GM19395 (cell line): ENCODE measurements around the gene MORC1.
"Not testable (repeated sequence)": the region's sequence is repeated elsewhere in the genome, so short reads cannot be mapped to it uniquely, and the experiment has no call there.

Experiments
- ATAC-seq: cut with Tn5 transposase; IDR thresholded peaks from one replicate; pipeline ENCODE4 v1.9.1; 2021; ENCODE audit warnings: mild to moderate bottlenecking, moderate library complexity; ENCODE audit not compliant: unreplicated experiment

The MORC1 gene

GRCh38 chr3:109117939-109118338, at the start of gene MORC1:
Gene MORC1 (minus strand): TSS chr3:109118134. CDS start chr3:109118059, 75 bp downstream.
- no peak for ATAC-seq

GRCh38 chr3:109165905-109166304, 48.0 kb upstream of the MORC1 start:
- ATAC-seq: no peak

DNA sequence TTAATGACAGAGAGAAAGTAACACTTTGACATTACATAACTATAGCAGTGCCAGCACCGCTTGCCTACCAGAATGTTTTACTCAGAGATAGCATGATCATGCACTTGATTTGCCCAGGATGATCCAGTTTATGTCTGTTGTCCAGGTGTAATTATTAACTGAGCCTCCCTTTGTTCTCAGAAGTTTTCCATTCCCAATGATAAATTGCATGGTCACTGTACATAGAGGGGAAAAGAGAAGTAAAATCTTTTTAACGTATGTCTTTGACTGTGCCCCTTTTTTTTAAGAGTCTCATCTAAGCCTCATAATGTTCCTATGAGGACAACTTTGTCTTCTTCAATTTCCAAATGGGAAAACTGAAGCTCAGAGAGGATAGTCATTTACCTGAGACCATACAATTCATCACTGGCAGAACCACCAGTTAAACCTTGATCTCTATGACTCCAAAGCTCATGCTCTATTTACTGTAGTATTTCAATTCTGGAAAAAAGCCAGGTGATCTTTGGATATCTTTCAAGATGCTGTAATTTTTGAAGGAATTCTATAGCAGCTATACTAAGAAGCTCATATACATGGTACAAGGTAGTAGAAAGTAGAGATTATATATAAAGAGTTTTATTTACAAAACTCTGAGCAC, 43.7 kb upstream of the MORC1 start:
- ATAC-seq: no peak

- ATAC-seq: no peak
Observed at GRCh38 chr3:109155828-109156227, 37.9 kb upstream of the MORC1 start.

- no peak for ATAC-seq
Observed at GRCh38 chr3:109154979-109155378, 37.0 kb upstream of the MORC1 start.

- no peak for ATAC-seq
Observed at GRCh38 chr3:109152320-109152719, 34.4 kb upstream of the MORC1 start.

GRCh38 chr3:109149078-109149477, 31.1 kb upstream of the MORC1 start:
- ATAC-seq: no peak

- ATAC-seq: no peak
Observed at GRCh38 chr3:109143646-109144045, 25.7 kb upstream of the MORC1 start.

DNA sequence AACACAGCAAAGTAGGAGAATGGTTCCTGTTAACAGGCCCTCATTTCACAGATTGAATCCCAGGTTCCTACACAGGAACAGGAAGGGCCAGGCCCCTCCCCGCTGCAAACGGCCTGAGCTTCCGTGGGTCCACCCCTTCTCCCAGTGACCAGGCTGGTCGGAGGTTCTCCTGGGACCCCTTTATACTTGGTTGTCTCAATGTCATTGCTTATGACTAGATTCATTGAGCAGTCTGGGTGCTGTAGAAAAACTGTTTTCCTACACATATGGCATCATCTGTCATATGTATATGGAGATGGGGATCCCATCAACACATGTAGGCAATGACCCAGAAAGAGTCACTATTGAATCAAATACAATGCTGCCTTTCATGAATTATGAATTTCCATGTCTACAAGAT, 22.4 kb upstream of the MORC1 start:
- ATAC-seq: no peak

GRCh38 chr3:109137761-109138160, 19.8 kb upstream of the MORC1 start:
- ATAC-seq: no peak

- ATAC-seq: no peak
Observed at GRCh38 chr3:109136523-109136922, 18.6 kb upstream of the MORC1 start, which contains the start of gene C3orf85. Gene C3orf85 (plus strand): TSS chr3:109136719. CDS start chr3:109136848, 129 bp downstream.

GRCh38 chr3:109133474-109133816, 15.5 kb upstream of the MORC1 start:
- not testable (repeated sequence) for ATAC-seq

GRCh38 chr3:109132801-109133473, 15.0 kb upstream of the MORC1 start:
- ATAC-seq: no peak

DNA sequence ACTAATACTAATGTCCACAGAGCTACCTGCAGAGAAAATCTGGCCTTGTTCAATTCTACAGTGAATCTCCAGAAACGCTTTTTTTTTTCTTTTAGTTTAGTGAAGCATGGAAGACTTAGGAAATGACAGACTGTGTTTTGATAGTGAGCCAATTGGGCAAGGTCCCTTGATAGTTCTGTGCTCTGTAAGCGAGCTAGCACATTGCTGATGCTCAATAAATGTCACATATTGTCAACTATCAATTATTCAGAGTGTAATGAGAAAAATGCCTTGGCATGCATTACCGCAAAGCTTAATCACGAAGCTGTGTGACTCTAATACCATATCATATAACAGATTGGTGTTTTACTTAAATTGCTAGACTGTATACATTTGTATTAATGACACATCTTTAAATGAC, 13.3 kb upstream of the MORC1 start:
- ATAC-seq: no peak

DNA sequence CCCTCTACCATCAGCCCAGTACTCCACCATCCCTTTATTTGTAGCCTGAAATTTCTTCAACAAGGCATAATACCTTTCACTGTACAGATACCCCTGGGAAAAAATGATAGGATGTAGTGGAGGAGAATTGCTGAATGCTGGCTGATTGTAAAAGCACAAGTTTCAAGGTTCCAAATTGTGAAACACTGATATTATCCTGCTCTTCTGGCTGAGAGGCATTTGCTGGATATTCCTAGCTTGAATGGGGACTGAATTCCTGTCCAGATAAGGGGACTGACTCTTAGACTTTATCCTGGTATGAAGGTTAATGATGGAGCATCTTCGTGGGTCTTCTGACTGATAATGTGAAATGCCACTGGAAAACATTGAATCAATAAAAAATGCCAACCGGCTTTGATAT, 9.6 kb upstream of the MORC1 start:
- ATAC-seq: no peak

GRCh38 chr3:109125902-109126301, 8.0 kb upstream of the MORC1 start:
- no peak for ATAC-seq

GRCh38 chr3:109122690-109123089, 4.8 kb upstream of the MORC1 start:
- ATAC-seq: no peak

- ATAC-seq: no peak
Observed at GRCh38 chr3:109118584-109118983, 650 bp upstream of the MORC1 start.

DNA sequence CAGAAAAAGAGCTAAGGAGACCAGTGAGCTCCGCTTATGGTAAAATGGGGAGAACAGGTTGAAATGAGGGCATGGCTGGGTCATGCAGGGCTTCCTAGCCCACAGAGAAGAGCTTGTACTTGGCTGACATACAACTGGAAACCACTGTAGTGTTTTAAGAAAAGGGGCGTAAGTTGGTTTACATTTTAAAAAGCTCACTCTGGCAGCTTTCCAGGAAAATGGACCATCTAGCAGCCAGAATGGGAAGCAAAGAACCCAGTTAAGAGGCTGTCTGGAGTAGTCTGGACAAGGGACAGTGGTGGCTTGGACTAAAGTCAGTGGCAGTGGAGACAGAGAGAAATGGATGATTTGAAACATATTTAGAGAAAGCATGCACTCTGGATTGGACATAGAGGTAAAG, 1.9 kb downstream of the MORC1 start:
- ATAC-seq: no peak

GRCh38 chr3:109115451-109115850, 2.5 kb downstream of the MORC1 start:
- no peak for ATAC-seq

DNA sequence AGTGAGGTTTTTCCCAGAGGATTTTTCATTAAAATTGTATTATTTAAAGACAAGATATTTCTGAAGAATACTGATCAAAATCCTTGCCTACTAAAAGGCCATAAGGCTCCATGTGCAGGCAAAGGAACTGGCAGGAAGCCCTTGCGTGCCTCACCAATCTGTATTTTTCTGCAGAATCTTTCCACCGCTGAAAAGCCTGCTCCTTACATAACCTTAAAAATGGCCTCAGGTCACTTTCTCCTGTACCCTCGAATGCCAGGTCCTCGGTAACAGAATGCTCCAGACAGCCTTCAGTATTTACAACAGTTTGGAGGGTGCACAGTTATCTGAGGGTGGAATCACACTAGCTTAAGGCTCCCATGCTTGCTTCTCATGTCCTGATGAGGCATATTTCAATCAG, 3.2 kb downstream of the MORC1 start:
- ATAC-seq: no peak

- ATAC-seq: no peak
Observed at GRCh38 chr3:109112946-109113760, 4.8 kb downstream of the MORC1 start.
